ENCODE data around the gene ADGRA3.

DNA sequence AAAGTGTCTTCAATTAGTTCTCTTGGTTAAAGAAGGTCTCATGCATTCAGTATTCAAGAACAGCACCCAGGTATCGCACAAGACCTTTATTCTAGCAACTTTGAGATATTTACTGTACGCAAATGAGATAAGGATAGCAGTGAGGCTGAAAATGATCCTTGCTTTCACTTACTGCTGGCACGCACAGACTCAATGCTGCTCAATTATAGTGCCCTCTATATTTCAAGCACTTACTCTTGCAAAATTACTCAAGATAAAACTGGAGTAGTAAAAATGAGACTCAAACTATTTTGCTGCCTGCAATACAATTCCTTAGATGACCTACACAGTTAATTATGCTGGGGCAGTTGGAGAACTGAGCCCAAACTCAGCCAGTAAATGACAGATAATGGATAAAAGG lies 60.9 kb downstream of the ADGRA3 start:
- TF ChIP-seq, protein P1, sequence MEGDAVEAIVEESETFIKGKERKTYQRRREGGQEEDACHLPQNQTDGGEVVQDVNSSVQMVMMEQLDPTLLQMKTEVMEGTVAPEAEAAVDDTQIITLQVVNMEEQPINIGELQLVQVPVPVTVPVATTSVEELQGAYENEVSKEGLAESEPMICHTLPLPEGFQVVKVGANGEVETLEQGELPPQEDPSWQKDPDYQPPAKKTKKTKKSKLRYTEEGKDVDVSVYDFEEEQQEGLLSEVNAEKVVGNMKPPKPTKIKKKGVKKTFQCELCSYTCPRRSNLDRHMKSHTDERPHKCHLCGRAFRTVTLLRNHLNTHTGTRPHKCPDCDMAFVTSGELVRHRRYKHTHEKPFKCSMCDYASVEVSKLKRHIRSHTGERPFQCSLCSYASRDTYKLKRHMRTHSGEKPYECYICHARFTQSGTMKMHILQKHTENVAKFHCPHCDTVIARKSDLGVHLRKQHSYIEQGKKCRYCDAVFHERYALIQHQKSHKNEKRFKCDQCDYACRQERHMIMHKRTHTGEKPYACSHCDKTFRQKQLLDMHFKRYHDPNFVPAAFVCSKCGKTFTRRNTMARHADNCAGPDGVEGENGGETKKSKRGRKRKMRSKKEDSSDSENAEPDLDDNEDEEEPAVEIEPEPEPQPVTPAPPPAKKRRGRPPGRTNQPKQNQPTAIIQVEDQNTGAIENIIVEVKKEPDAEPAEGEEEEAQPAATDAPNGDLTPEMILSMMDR (IDR thresholded peaks at IDR 0.05; ENCODE audit: poor library complexity, severe bottlenecking): no peak
- no peak for TF ChIP-seq POLR2AphosphoS5 (IDR thresholded peaks at IDR 0.05)
- no peak for TF ChIP-seq TAF1 (IDR thresholded peaks at IDR 0.05; ENCODE audit: low read depth)
- TF ChIP-seq EZH2 (IDR thresholded peaks at IDR 0.05; ENCODE audit: borderline replicate concordance, insufficient read depth, low read length, poor library complexity, severe bottlenecking): no peak
